Kidney glomerular epithelial cell (primary cell): ENCODE data around the gene PTPRN.
"Not testable (repeated sequence)": the region's sequence is repeated elsewhere in the genome, so short reads cannot be mapped to it uniquely, and the experiment has no call there.

ENCODE experiments used
- DNase-seq: peaks from one replicate; lab custom pipeline; 2025; lab: John Stamatoyannopoulos, UW

The PTPRN gene

GRCh38 chr2:219287580-219288265 lies 21.5 kb downstream of the PTPRN start:
- no peak for DNase-seq

GRCh38 chr2:219287116-219287440 lies 22.1 kb downstream of the PTPRN start:
- not testable (repeated sequence) for DNase-seq

GRCh38 chr2:219286436-219287115 lies 22.6 kb downstream of the PTPRN start:
- DNase-seq, result no peak

- peak; percentile 3 for DNase-seq
These were observed 23.2 kb downstream of the PTPRN start for GRCh38 chr2:219285894-219286425.

GRCh38 chr2:219285373-219285735 lies 23.8 kb downstream of the PTPRN start:
- no peak for DNase-seq

- no peak for DNase-seq
These were observed 24.5 kb downstream of the PTPRN start for GRCh38 chr2:219284501-219285372.

GRCh38 chr2:219282943-219283581 lies 26.1 kb downstream of the PTPRN start:
- no peak for DNase-seq

GRCh38 chr2:219282375-219282774 lies 26.8 kb downstream of the PTPRN start:
- no peak for DNase-seq

GRCh38 chr2:219281588-219281987 lies 27.6 kb downstream of the PTPRN start:
- no peak for DNase-seq

- DNase-seq, result no peak
These were observed 28.6 kb downstream of the PTPRN start for GRCh38 chr2:219280651-219281050.

GRCh38 chr2:219279916-219280516 lies 29.2 kb downstream of the PTPRN start:
- DNase-seq, result no peak

GRCh38 chr2:219279151-219279915 lies 29.9 kb downstream of the PTPRN start, which contains the start of gene DNAJB2:
TSS of gene DNAJB2 (plus strand) at chr2:219279366. CDS start at chr2:219279834, 468 bp downstream.
- DNase-seq, result peak; percentile 99

- no peak for DNase-seq
These were observed 30.5 kb downstream of the PTPRN start for GRCh38 chr2:219278655-219279150.

- DNase-seq, result peak; percentile 80
These were observed 31.2 kb downstream of the PTPRN start for GRCh38 chr2:219277703-219278654.

- DNase-seq, result peak; percentile 92
These were observed 34.8 kb downstream of the PTPRN start for GRCh38 chr2:219274361-219274921.

GRCh38 chr2:219273937-219274336 lies 35.3 kb downstream of the PTPRN start:
- peak; percentile 76 for DNase-seq

GRCh38 chr2:219272995-219273394 lies 36.2 kb downstream of the PTPRN start:
- no peak for DNase-seq

- DNase-seq, result no peak
These were observed 36.8 kb downstream of the PTPRN start for GRCh38 chr2:219272356-219272755.

- DNase-seq, result no peak
These were observed 38.2 kb downstream of the PTPRN start for GRCh38 chr2:219271021-219271420.
